Skeletal muscle tissue (tissue), 4 donors: ENCODE results near the gene PMFBP1. TPM values are rescaled to one million over a fixed set of nuclear protein-coding genes. Genes with fewer than 3 reads are reported as not detected.

Experiments
- H3K27ac ChIP-seq: one replicate; pipeline ENCODE4 v1.7.0; 2013; ENCODE audit warnings: mild to moderate bottlenecking, low read depth, low read length, inconsistent platforms
- H3K27me3 ChIP-seq, 3 donors: one replicate each; pipeline ENCODE4 v1.7.0; 2013; ENCODE audit warnings: low read length in 3 of 3; ENCODE audit not compliant: control insufficient read depth in 3 of 3, insufficient read depth in 3 of 3
- H3K36me3 ChIP-seq, 3 donors: one replicate each; pipeline ENCODE4 v1.7.0; 2013; ENCODE audit warnings: low read length in 3 of 3; ENCODE audit not compliant: control insufficient read depth in 3 of 3, insufficient read depth in 3 of 3
- H3K4me1 ChIP-seq, 3 donors: one replicate each; pipeline ENCODE4 v1.7.0; 2013; ENCODE audit warnings: low read length in 3 of 3, mild to moderate bottlenecking in 3 of 3; ENCODE audit not compliant: control insufficient read depth in 3 of 3, insufficient read depth in 3 of 3
- H3K4me3 ChIP-seq, 3 donors: one replicate each; pipeline ENCODE4 v1.7.0; 2013; ENCODE audit warnings: low read length in 3 of 3
- H3K9ac ChIP-seq, 3 donors: one replicate each; pipeline ENCODE4 v1.7.0; 2013; ENCODE audit warnings: low read length in 3 of 3, mild to moderate bottlenecking in 3 of 3, moderate library complexity in 2 of 3, low read depth in 1 of 3
- H3K9me3 ChIP-seq, 3 donors: one replicate each; pipeline ENCODE4 v1.7.0; 2013; ENCODE audit warnings: low read length in 3 of 3; ENCODE audit not compliant: control insufficient read depth in 3 of 3
- total RNA-seq: library from RNA; depleted of rRNA; stranded (reverse); fragments of >200 nt; gene quantifications from one replicate; pipeline ENCODE4 v1.2.3, GENCODE V29; 2014
- donor health status: Osteomylitis.

Gene PMFBP1, protein sequence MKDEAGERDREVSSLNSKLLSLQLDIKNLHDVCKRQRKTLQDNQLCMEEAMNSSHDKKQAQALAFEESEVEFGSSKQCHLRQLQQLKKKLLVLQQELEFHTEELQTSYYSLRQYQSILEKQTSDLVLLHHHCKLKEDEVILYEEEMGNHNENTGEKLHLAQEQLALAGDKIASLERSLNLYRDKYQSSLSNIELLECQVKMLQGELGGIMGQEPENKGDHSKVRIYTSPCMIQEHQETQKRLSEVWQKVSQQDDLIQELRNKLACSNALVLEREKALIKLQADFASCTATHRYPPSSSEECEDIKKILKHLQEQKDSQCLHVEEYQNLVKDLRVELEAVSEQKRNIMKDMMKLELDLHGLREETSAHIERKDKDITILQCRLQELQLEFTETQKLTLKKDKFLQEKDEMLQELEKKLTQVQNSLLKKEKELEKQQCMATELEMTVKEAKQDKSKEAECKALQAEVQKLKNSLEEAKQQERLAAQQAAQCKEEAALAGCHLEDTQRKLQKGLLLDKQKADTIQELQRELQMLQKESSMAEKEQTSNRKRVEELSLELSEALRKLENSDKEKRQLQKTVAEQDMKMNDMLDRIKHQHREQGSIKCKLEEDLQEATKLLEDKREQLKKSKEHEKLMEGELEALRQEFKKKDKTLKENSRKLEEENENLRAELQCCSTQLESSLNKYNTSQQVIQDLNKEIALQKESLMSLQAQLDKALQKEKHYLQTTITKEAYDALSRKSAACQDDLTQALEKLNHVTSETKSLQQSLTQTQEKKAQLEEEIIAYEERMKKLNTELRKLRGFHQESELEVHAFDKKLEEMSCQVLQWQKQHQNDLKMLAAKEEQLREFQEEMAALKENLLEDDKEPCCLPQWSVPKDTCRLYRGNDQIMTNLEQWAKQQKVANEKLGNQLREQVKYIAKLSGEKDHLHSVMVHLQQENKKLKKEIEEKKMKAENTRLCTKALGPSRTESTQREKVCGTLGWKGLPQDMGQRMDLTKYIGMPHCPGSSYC
- not detected for total RNA-seq

DNA sequence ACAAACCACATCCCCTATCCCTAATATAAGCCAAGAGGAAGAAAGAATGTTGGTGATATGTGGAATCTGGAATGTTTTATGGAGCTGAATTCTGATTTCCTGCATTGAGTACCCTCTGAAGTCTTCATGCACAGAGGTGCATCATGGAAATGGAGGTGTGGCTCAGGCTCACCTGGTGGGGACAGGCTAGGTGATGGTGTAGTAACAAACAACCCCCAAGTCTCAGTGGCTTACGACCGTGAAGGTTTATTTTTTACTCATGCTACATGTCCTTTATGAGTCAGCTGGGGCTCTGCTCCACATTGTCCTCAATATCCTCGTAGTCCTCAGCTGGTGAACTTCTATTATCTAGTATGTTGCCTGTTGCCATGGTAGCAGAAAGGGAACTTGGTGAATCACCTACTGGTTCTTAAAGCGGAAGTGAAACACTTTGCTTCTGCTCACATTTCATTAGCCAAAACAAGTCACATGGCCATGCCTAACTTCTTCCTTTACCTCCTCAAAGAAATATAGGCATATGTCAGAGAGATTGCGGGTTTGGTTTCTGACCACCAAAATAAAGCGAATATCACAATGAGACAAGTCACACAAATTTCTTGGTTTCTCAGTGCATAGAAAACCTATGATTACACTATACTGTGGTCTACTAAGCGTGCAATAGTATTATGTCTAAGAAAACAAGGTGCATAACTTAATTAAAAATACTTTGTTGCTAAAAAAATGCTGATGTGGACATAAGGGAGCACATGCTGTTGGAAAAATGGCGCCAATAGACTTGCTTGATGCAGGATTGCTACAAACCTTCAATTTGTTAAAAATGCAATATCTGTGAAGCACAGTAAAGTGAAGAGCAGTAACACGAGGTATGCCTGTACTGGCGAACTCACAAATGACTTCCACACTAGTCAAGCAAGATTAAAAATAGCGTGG is at the start of gene PMFBP1:
PMFBP1 (minus strand) TSS at position 51 of the 930 bp plus-strand sequence. CDS start 947 bp downstream, outside the sequence.
- H3K27ac ChIP-seq = no peak within 1 kb of the TSS
- no peaks in the 10 kb centered on the region for H3K4me1 ChIP-seq
- no peaks in the 10 kb centered on the region for H3K9me3 ChIP-seq
- H3K9ac ChIP-seq = no peak within 1 kb of the TSS
- no peaks in the 10 kb centered on the region for H3K36me3 ChIP-seq
- H3K27me3 ChIP-seq = no peaks in the 10 kb centered on the region
- no peak within 1 kb of the TSS for H3K4me3 ChIP-seq

GRCh38 chr16:72221630-72222024 is 49.7 kb upstream of the PMFBP1 start:
- Histone ChIP-seq H3K36me3 (no peaks in the 10 kb centered on the region), H3K27me3 (peaks cover 0 to 2% (median 0%) of the 10 kb centered on the region in 3 donors), H3K27ac (no peak overlapping the region), H3K9ac (no peak overlapping the region), H3K4me3 (no peak overlapping the region), H3K4me1 (no peaks in the 10 kb centered on the region), H3K9me3 (no peaks in the 10 kb centered on the region)

DNA sequence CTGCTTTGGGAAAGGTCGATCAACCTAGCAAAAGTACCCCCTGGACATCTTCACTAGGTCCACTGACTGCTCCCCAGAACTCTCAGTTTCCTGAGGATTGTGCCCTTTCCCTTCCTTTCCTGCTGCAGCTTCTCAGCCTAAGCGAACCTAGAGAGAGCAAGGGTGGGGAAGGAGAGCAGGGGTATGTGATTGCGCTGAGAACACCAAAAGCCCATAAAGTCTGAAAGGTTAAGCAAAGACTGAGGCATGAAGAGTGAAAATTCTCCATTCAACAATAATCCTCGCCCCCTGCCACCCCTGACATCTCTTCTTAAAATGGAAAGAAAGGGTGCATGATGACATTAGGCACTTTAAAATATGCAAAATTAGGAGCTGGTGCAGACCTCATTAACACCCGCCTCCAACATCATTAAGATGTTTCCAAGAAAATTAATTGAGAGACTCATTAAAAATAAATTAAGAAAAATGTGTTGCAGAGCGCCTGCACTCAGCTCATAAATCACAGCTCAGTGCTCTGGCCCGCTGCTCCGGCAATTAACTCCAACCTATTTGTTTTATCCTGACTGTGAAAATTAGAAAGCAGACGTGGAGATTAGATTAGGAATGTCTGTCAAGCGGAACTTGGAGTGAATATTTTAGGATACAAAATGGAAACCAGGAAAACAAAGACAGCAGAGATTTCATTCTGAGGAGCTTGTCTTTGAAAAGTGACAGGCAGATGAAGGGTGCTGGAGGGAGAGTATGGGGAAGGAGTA is 49.1 kb upstream of the PMFBP1 start:
- Histone ChIP-seq H3K4me1 (no peaks in the 10 kb centered on the region), H3K27me3 (peaks cover 0 to 2% (median 0%) of the 10 kb centered on the region in 3 donors), H3K27ac (no peak overlapping the region), H3K9ac (no peak overlapping the region), H3K9me3 (no peaks in the 10 kb centered on the region), H3K36me3 (no peaks in the 10 kb centered on the region), H3K4me3 (no peak overlapping the region)

DNA sequence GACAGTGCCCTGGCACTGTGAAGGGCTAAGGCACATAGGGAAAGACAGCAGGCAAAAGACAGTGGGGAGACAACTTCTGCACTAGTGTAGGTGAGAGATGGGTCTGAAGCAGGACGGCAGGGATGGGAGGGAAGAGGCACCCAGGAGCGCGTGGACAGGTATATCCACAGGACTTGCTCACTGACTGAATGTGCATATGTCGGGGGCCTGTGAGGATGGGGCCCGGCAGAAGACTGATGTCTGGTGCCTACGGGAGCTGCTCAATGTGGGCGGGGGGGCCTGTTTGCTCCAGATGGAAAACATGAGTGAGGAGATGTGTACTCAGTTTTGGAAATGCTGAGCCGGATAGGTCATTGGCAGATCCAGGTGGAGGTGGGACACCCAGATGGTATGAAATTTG is 47.3 kb upstream of the PMFBP1 start:
- H3K4me1 ChIP-seq = no peaks in the 10 kb centered on the region

DNA sequence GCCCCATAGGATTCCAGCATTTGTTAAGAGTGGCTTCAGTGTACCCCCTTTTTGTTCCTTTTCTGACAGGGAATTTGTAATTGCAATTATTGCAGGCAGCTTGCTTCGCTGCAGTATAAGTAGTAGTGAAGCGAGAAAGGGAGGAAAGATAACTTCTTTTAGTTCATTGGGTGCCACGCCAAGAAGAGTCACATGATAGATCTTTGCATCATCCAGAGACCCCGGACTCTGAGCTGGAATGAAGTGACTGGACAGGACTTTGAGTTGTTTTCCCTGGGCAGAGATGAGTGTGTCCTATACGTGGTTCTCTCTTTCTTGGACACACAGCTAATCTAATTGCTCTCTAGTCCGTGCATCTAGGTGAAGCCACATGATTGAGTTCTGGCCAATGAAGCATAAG is 44.8 kb upstream of the PMFBP1 start:
- peaks cover 0 to 2% (median 0%) of the 10 kb centered on the region in 3 donors for H3K27me3 ChIP-seq
- no peak overlapping the region for H3K4me3 ChIP-seq
- H3K9ac ChIP-seq = no peak overlapping the region
- H3K4me1 ChIP-seq = no peaks in the 10 kb centered on the region
- H3K27ac ChIP-seq = no peak overlapping the region
- no peaks in the 10 kb centered on the region for H3K9me3 ChIP-seq
- no peaks in the 10 kb centered on the region for H3K36me3 ChIP-seq

More for the DNA sequence above, 47.3 kb upstream of the PMFBP1 start:
- Histone ChIP-seq H3K9ac (no peak overlapping the region), H3K36me3 (no peaks in the 10 kb centered on the region), H3K4me3 (no peak overlapping the region), H3K9me3 (no peaks in the 10 kb centered on the region), H3K27me3 (peaks cover 0 to 2% (median 0%) of the 10 kb centered on the region in 3 donors), H3K27ac (no peak overlapping the region)

GRCh38 chr16:72214821-72215220 is 42.9 kb upstream of the PMFBP1 start:
- Histone ChIP-seq H3K9ac (no peak overlapping the region), H3K27ac (no peak overlapping the region), H3K27me3 (no peaks in the 10 kb centered on the region), H3K9me3 (no peaks in the 10 kb centered on the region), H3K36me3 (no peaks in the 10 kb centered on the region), H3K4me3 (no peak overlapping the region), H3K4me1 (no peaks in the 10 kb centered on the region)

DNA sequence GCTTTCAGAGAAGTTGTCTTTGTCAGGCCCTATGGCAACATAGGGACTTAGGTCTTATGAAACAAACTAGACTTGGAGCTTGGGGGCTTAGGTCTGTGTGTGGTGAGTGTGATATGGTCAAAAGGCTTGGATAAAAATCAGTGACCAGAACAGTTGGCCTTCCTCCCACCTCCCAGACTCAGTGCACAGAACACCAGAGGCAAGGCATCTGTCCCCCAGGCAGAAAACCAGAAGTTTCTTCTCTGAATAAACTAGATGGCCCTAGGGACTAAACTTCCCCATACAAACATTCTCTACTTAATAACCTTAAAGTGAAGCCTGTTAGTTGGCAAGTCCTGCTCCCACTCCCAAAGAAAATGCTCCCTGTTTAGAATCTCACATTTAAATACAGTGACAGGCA is 39.2 kb upstream of the PMFBP1 start:
- Histone ChIP-seq H3K36me3 (no peaks in the 10 kb centered on the region), H3K27ac (no peak overlapping the region), H3K4me1 (no peaks in the 10 kb centered on the region), H3K9me3 (no peaks in the 10 kb centered on the region), H3K27me3 (no peaks in the 10 kb centered on the region), H3K9ac (no peak overlapping the region), H3K4me3 (no peak overlapping the region)

- no peaks in the 10 kb centered on the region for H3K27me3 ChIP-seq
- no peaks in the 10 kb centered on the region for H3K9me3 ChIP-seq
- no peaks in the 10 kb centered on the region for H3K36me3 ChIP-seq
- H3K9ac ChIP-seq = no peak overlapping the region
- no peak overlapping the region for H3K27ac ChIP-seq
- H3K4me3 ChIP-seq = no peak overlapping the region
- H3K4me1 ChIP-seq = no peaks in the 10 kb centered on the region
Measured at GRCh38 chr16:72210555-72210954, 38.6 kb upstream of the PMFBP1 start.

DNA sequence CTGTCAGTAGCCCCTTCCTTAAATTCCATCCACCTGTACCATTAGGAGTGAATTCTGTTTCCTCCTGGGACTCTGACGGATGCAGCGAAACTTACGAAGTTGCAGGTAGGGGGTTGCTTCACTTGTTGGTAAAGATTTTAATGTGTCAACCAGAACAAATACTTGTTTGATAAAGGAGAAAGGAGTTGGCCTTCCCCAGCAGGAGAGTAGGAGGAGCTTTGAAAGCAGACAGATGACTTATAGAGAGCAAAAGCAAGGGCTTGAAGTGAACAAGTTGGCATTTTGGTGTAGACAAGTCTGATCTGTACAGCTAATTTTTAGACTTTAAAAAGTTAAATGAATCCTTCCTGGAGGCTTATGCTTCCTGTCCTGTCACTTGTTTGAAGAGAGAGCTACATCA is 38.1 kb upstream of the PMFBP1 start:
- H3K4me1 ChIP-seq = no peaks in the 10 kb centered on the region
- H3K9ac ChIP-seq = no peak overlapping the region
- H3K4me3 ChIP-seq = no peak overlapping the region
- H3K27ac ChIP-seq = no peak overlapping the region
- H3K9me3 ChIP-seq = no peaks in the 10 kb centered on the region
- no peaks in the 10 kb centered on the region for H3K36me3 ChIP-seq
- H3K27me3 ChIP-seq = no peaks in the 10 kb centered on the region
